Uterus (tissue), 2 donors: ENCODE results near the gene CHPF.

Experiments used
- POLR2A ChIP-seq, 2 donors: fragments of 450-650 bp; IDR thresholded peaks; one replicate each; pipeline ENCODE4 v1.6.1; 2016; ENCODE audit warnings: antibody characterized with exemption in 2 of 2, mild to moderate bottlenecking in 1 of 2, moderate library complexity in 1 of 2
- TF ChIP-seq, protein P1 (sequence below), 4 experiments: fragments of 200-600 bp in 2 of 4; fragments of 450-650 bp in 2 of 4; sonication (generic) in 2 of 4; IDR thresholded peaks; one replicate each; pipeline ENCODE4 v1.5.1; 2016 to 2019; ENCODE audit warnings: antibody characterized with exemption in 4 of 4, mild to moderate bottlenecking in 2 of 4, moderate library complexity in 1 of 4

- no peak for TF ChIP-seq POLR2A (IDR thresholded peaks at IDR 0.05)
- TF ChIP-seq, protein P1, sequence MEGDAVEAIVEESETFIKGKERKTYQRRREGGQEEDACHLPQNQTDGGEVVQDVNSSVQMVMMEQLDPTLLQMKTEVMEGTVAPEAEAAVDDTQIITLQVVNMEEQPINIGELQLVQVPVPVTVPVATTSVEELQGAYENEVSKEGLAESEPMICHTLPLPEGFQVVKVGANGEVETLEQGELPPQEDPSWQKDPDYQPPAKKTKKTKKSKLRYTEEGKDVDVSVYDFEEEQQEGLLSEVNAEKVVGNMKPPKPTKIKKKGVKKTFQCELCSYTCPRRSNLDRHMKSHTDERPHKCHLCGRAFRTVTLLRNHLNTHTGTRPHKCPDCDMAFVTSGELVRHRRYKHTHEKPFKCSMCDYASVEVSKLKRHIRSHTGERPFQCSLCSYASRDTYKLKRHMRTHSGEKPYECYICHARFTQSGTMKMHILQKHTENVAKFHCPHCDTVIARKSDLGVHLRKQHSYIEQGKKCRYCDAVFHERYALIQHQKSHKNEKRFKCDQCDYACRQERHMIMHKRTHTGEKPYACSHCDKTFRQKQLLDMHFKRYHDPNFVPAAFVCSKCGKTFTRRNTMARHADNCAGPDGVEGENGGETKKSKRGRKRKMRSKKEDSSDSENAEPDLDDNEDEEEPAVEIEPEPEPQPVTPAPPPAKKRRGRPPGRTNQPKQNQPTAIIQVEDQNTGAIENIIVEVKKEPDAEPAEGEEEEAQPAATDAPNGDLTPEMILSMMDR (IDR thresholded peaks at IDR 0.05): no peak
Observed at GRCh38 chr2:219548990-219549389, 5.4 kb upstream of the CHPF start.
